K562 (cell line): ENCODE measurements around the gene TMEM218. TPM values are rescaled to one million over a fixed set of nuclear protein-coding genes. Genes with fewer than 3 reads are reported as not detected.

Experiments
- CBFB ChIP-seq: sonication (generic); formaldehyde crosslinking; IDR thresholded peaks from 2 replicates; pipeline ENCODE4 v1.4.0; 2020; ENCODE audit warnings: mild to moderate bottlenecking, missing genetic modification reagents
- DIDO1 ChIP-seq: fragments of 450-650 bp; IDR thresholded peaks from 2 replicates; pipeline ENCODE4 v1.6.1; 2016; ENCODE audit warnings: low read depth, missing biosample characterization, missing genetic modification characterization
- NELFE ChIP-seq: IDR thresholded peaks from 2 replicates; pipeline ENCODE4 v1.6.1; 2011; ENCODE audit warnings: mild to moderate bottlenecking; ENCODE audit not compliant: insufficient read depth, insufficient read length
- SMARCB1 ChIP-seq: IDR thresholded peaks from 2 replicates; pipeline ENCODE4 v1.6.1; 2011; ENCODE audit warnings: improper control_type of control experiment, low read depth; ENCODE audit not compliant: insufficient read length
- SRSF1 ChIP-seq: fragments of 200-400 bp; formaldehyde crosslinking; IDR thresholded peaks from 2 replicates; pipeline ENCODE4 v1.6.1; 2017; ENCODE audit warnings: mild to moderate bottlenecking, low read depth, low read length, moderate library complexity
- ZNF140 ChIP-seq: fragments of 250-450 bp; sonication (Bioruptor Pico); IDR thresholded peaks from 2 replicates; pipeline ENCODE4 v1.8.0; 2021; ENCODE audit warnings: moderate library complexity, mild to moderate bottlenecking, inconsistent platforms
- polyA plus RNA-seq, 8 experiments: library from polyadenylated mRNA; depleted of rRNA in 4 of 8; stranded (reverse) in 5 of 8; unstranded in 3 of 8; fragments of >200 nt; fragmentation: Nextera tagmentation in 2 of 8; fragmentation: Illumina TruSeq in 1 of 8; extraction: Ambion mirVana in 2 of 8; extraction: Trizol in 1 of 8; gene quantifications; 2 replicates each; pipeline versions ENCODE4 v1.2.1 to v1.2.3, GENCODE V29; 2011 to 2014; ENCODE audit warnings: inconsistent platforms in 1 of 8, missing spikeins in 1 of 8
- total RNA-seq, 7 experiments: library from RNA; depleted of rRNA in 6 of 7; stranded (reverse); fragments of >200 nt in 6 of 7; fragmentation: Illumina TruSeq in 2 of 7; extraction: Trizol in 2 of 7; gene quantifications; 2 replicates each; pipeline versions ENCODE4 v1.2.1 to v1.2.3, GENCODE V29; 2011 to 2021; ENCODE audit warnings: low replicate concordance in 1 of 7
- TF ChIP-seq, protein P1 (sequence below), 2 experiments: fragments of 150-350 bp in 1 of 2; IDR thresholded peaks; 2 replicates each; pipeline ENCODE4 v1.6.1; 2012 to 2016; ENCODE audit warnings: low read depth in 2 of 2, low read length in 2 of 2, mild to moderate bottlenecking in 1 of 2, moderate library complexity in 1 of 2
- TF ChIP-seq, protein P2 (sequence below): fragments of 250-450 bp; sonication (Bioruptor Pico); IDR thresholded peaks from 2 replicates; pipeline ENCODE4 v1.8.0; 2021; ENCODE audit warnings: borderline replicate concordance, mild to moderate bottlenecking, moderate library complexity; ENCODE audit not compliant: poor library complexity, severe bottlenecking
- TF ChIP-seq, protein P3 (sequence below), 2 experiments: fragments of 450-650 bp; IDR thresholded peaks; 2 replicates each; pipeline ENCODE4 v1.6.1; 2018; ENCODE audit warnings: mild to moderate bottlenecking in 2 of 2, low read depth in 1 of 2; ENCODE audit not compliant: partially characterized antibody in 2 of 2
- TF ChIP-seq, protein P4 (sequence below): sonication (generic); formaldehyde crosslinking; IDR thresholded peaks from 2 replicates; pipeline ENCODE4 v1.8.0; 2022; ENCODE audit warnings: mild to moderate bottlenecking, low read depth, missing genetic modification reagents

TMEM218 gene
- total and polyA plus RNA-seq, 9 of the 15 experiments (the other 6 are each of a cell fraction or from before 2014, with no cell fraction given): 13.4 to 32.2 (median 25.4) TPM

DNA sequence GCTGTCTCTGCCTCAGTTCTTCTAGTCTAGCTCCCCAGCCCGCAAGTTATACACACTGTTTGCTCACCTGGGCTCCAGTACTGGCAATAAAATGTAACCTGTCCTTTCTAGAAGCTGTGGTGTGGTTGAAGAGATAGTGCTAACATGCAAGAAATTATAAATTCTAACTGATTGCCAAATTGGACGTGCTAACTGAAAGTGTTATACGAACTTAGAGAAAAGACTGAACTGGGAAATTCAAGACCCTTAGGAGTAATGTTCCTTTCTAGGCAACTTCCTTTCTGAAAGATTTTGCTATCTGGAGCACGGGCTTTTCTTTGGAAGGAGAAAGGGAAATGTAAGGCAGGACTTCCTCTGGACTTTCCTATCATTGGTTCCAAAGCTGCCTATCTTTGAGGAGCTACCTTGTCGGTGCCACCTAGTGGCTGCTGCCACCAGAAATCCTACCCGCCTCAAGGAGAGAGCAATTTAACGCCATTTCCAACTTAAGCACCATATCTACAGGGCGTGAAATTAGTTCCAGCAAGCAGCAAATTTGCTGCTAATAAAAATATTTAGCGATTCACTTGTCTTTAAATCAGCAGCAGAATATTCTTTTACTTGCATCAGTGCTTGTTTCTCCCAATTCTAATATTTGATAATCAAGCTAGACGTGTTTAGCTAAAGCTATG lies 12.7 kb upstream of the TMEM218 start (continued):
- no peak for TF ChIP-seq SMARCB1
- TF ChIP-seq, protein P1, sequence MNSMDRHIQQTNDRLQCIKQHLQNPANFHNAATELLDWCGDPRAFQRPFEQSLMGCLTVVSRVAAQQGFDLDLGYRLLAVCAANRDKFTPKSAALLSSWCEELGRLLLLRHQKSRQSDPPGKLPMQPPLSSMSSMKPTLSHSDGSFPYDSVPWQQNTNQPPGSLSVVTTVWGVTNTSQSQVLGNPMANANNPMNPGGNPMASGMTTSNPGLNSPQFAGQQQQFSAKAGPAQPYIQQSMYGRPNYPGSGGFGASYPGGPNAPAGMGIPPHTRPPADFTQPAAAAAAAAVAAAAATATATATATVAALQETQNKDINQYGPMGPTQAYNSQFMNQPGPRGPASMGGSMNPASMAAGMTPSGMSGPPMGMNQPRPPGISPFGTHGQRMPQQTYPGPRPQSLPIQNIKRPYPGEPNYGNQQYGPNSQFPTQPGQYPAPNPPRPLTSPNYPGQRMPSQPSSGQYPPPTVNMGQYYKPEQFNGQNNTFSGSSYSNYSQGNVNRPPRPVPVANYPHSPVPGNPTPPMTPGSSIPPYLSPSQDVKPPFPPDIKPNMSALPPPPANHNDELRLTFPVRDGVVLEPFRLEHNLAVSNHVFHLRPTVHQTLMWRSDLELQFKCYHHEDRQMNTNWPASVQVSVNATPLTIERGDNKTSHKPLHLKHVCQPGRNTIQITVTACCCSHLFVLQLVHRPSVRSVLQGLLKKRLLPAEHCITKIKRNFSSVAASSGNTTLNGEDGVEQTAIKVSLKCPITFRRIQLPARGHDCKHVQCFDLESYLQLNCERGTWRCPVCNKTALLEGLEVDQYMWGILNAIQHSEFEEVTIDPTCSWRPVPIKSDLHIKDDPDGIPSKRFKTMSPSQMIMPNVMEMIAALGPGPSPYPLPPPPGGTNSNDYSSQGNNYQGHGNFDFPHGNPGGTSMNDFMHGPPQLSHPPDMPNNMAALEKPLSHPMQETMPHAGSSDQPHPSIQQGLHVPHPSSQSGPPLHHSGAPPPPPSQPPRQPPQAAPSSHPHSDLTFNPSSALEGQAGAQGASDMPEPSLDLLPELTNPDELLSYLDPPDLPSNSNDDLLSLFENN (IDR thresholded peaks at IDR 0.05; ENCODE audit: low read depth in 2 of 2, low read length in 2 of 2): no peak
- TF ChIP-seq, protein P2, sequence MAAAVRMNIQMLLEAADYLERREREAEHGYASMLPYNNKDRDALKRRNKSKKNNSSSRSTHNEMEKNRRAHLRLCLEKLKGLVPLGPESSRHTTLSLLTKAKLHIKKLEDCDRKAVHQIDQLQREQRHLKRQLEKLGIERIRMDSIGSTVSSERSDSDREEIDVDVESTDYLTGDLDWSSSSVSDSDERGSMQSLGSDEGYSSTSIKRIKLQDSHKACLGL (CRISPR knock-in tag): no peak
- no peak for TF ChIP-seq ZNF140
- no peak for TF ChIP-seq NELFE
- TF ChIP-seq, protein P3, sequence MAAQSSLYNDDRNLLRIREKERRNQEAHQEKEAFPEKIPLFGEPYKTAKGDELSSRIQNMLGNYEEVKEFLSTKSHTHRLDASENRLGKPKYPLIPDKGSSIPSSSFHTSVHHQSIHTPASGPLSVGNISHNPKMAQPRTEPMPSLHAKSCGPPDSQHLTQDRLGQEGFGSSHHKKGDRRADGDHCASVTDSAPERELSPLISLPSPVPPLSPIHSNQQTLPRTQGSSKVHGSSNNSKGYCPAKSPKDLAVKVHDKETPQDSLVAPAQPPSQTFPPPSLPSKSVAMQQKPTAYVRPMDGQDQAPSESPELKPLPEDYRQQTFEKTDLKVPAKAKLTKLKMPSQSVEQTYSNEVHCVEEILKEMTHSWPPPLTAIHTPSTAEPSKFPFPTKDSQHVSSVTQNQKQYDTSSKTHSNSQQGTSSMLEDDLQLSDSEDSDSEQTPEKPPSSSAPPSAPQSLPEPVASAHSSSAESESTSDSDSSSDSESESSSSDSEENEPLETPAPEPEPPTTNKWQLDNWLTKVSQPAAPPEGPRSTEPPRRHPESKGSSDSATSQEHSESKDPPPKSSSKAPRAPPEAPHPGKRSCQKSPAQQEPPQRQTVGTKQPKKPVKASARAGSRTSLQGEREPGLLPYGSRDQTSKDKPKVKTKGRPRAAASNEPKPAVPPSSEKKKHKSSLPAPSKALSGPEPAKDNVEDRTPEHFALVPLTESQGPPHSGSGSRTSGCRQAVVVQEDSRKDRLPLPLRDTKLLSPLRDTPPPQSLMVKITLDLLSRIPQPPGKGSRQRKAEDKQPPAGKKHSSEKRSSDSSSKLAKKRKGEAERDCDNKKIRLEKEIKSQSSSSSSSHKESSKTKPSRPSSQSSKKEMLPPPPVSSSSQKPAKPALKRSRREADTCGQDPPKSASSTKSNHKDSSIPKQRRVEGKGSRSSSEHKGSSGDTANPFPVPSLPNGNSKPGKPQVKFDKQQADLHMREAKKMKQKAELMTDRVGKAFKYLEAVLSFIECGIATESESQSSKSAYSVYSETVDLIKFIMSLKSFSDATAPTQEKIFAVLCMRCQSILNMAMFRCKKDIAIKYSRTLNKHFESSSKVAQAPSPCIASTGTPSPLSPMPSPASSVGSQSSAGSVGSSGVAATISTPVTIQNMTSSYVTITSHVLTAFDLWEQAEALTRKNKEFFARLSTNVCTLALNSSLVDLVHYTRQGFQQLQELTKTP (IDR thresholded peaks at IDR 0.05; ENCODE audit: low read depth in 1 of 2, partially characterized antibody in 2 of 2): peak in 1 of 2 experiments; percentile 91
- TF ChIP-seq CBFB (CRISPR knock-in tag): no peak
- TF ChIP-seq SRSF1: no peak
- TF ChIP-seq, protein P4, sequence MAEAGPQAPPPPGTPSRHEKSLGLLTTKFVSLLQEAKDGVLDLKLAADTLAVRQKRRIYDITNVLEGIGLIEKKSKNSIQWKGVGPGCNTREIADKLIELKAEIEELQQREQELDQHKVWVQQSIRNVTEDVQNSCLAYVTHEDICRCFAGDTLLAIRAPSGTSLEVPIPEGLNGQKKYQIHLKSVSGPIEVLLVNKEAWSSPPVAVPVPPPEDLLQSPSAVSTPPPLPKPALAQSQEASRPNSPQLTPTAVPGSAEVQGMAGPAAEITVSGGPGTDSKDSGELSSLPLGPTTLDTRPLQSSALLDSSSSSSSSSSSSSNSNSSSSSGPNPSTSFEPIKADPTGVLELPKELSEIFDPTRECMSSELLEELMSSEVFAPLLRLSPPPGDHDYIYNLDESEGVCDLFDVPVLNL (CRISPR knock-in tag): no peak
- TF ChIP-seq DIDO1 (tag): no peak; the same call in 1 of the 2 replicates
